Measurements from ENCODE around the gene TCF7L2.
A peak's percentile ranks its signal among the peaks of the same experiment; 100 is the strongest.

The TCF7L2 gene

DNA sequence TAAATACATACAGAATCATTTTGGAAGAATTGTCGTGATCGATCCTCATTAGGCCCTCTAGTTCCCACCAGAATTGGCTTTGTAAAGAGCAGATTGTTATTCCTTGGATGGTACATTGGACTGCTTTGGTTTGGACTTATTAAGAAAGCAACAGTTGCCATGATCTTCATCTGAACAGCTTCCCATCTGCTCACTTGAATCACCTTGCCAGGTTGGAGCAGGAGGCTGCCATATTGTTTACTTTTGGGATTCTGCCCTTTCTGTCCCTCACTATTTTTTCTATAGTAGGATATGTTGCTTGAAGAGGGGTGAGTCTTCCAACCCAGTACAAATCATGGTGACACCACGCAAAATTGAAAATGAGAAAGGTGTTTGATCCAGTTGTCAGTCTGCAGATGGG, 199.6 kb downstream of the TCF7L2 start:
- Histone ChIP-seq H3K4me3 (ENCODE audit: low read length in 2 of 2) (no peak overlapping the region), H3K27me3 (ENCODE audit: control insufficient read depth in 1 of 2, insufficient read depth in 2 of 2, low read length in 2 of 2) (no peaks in the 10 kb centered on the region), H3K9ac (ENCODE audit: low read length in 2 of 2) (no peak overlapping the region), H3K36me3 (ENCODE audit: control insufficient read depth in 2 of 2, insufficient read depth in 2 of 2, low read length in 2 of 2) (peaks cover 51 to 55% of the 10 kb centered on the region in 2 donors), H3K27ac (ENCODE audit: low read length) (no peak overlapping the region), H3K4me1 (ENCODE audit: control insufficient read depth, insufficient read depth, low read length) (no peaks in the 10 kb centered on the region), H3K9me3 (ENCODE audit: control insufficient read depth in 2 of 2, low read length in 2 of 2) (no peaks in the 10 kb centered on the region)

- Histone ChIP-seq H3K36me3 (ENCODE audit: control insufficient read depth in 2 of 2, insufficient read depth in 2 of 2, low read length in 2 of 2) (peaks cover 48 to 60% of the 10 kb centered on the region in 2 donors), H3K27ac (ENCODE audit: low read length) (no peak overlapping the region), H3K9me3 (ENCODE audit: control insufficient read depth in 2 of 2, low read length in 2 of 2) (no peaks in the 10 kb centered on the region), H3K9ac (ENCODE audit: low read length in 2 of 2) (no peak overlapping the region), H3K4me1 (ENCODE audit: control insufficient read depth, insufficient read depth, low read length) (no peaks in the 10 kb centered on the region), H3K27me3 (ENCODE audit: control insufficient read depth in 1 of 2, insufficient read depth in 2 of 2, low read length in 2 of 2) (no peaks in the 10 kb centered on the region), H3K4me3 (ENCODE audit: low read length in 2 of 2) (no peak overlapping the region)
These were observed 201.2 kb downstream of the TCF7L2 start for GRCh38 chr10:113151190-113151666.

GRCh38 chr10:113153493-113154102, 203.6 kb downstream of the TCF7L2 start:
- H3K27ac ChIP-seq (ENCODE audit: low read length): no peak overlapping the region
- no peak overlapping the region for H3K9ac ChIP-seq (ENCODE audit: low read length in 2 of 2)
- H3K4me3 ChIP-seq (ENCODE audit: low read length in 2 of 2): no peak overlapping the region
- no peaks in the 10 kb centered on the region for H3K27me3 ChIP-seq (ENCODE audit: control insufficient read depth in 1 of 2, insufficient read depth in 2 of 2, low read length in 2 of 2)
- H3K36me3 ChIP-seq (ENCODE audit: control insufficient read depth in 2 of 2, insufficient read depth in 2 of 2, low read length in 2 of 2): peaks cover 47 to 58% of the 10 kb centered on the region in 2 donors
- H3K9me3 ChIP-seq (ENCODE audit: control insufficient read depth in 2 of 2, low read length in 2 of 2): no peaks in the 10 kb centered on the region
- peaks cover 4% of the 10 kb centered on the region for H3K4me1 ChIP-seq (ENCODE audit: control insufficient read depth, insufficient read depth, low read length)

GRCh38 chr10:113157441-113157840, 207.4 kb downstream of the TCF7L2 start:
- Histone ChIP-seq H3K4me1 (ENCODE audit: control insufficient read depth, insufficient read depth, low read length) (peaks cover 4% of the 10 kb centered on the region), H3K27me3 (ENCODE audit: control insufficient read depth in 1 of 2, insufficient read depth in 2 of 2, low read length in 2 of 2) (no peaks in the 10 kb centered on the region), H3K36me3 (ENCODE audit: control insufficient read depth in 2 of 2, insufficient read depth in 2 of 2, low read length in 2 of 2) (peaks cover 42 to 50% of the 10 kb centered on the region in 2 donors), H3K9me3 (ENCODE audit: control insufficient read depth in 2 of 2, low read length in 2 of 2) (no peaks in the 10 kb centered on the region), H3K27ac (ENCODE audit: low read length) (no peak overlapping the region), H3K9ac (ENCODE audit: low read length in 2 of 2) (no peak overlapping the region), H3K4me3 (ENCODE audit: low read length in 2 of 2) (no peak overlapping the region)

DNA sequence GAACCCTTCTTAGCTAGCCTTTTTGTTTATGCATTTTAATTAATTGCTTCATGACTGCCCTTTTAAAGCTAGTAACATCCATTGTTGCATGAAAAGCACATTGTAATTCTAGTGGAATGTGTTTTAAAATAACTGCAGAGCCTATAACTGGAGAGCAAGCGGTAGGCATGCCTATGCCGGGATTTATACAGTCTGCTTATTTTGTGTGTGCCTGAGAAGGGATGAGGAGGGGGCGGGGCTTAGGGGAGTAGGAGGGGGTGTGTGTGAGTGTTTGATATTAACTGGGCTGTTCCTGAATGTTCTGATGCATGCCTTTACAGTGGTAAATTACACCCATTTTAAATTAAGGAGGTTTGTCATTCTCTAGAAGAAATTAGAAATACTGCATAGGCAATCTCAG, 208.1 kb downstream of the TCF7L2 start:
- Histone ChIP-seq H3K27me3 (ENCODE audit: control insufficient read depth in 1 of 2, insufficient read depth in 2 of 2, low read length in 2 of 2) (no peaks in the 10 kb centered on the region), H3K36me3 (ENCODE audit: control insufficient read depth in 2 of 2, insufficient read depth in 2 of 2, low read length in 2 of 2) (peaks cover 35 to 45% of the 10 kb centered on the region in 2 donors), H3K4me1 (ENCODE audit: control insufficient read depth, insufficient read depth, low read length) (peaks cover 11% of the 10 kb centered on the region), H3K9me3 (ENCODE audit: control insufficient read depth in 2 of 2, low read length in 2 of 2) (no peaks in the 10 kb centered on the region), H3K27ac (ENCODE audit: low read length) (peak overlapping the region; percentile 11), H3K4me3 (ENCODE audit: low read length in 2 of 2) (no peak overlapping the region), H3K9ac (ENCODE audit: low read length in 2 of 2) (no peak overlapping the region)

DNA sequence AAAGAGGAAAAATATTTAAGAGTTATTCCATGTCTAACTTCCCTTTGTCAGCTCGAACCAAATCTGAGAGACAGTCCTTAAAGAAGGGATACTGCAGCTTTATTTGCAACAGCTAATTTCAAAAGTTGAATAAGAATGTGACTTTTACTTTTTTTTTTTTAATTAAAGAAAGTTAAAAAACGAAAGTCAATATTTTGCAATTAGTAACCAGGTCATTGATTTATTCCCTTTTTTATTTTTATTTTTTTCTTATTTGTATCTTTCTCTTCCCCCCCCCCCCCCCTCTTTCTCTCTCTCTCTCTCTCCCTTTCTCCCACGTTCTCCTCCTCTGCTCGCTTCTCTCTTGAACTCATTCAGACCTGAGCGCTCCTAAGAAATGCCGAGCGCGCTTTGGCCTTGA, 209.5 kb downstream of the TCF7L2 start:
- Histone ChIP-seq H3K9me3 (ENCODE audit: control insufficient read depth in 2 of 2, low read length in 2 of 2) (no peaks in the 10 kb centered on the region), H3K27me3 (ENCODE audit: control insufficient read depth in 1 of 2, insufficient read depth in 2 of 2, low read length in 2 of 2) (no peaks in the 10 kb centered on the region), H3K4me3 (ENCODE audit: low read length in 2 of 2) (no peak overlapping the region), H3K36me3 (ENCODE audit: control insufficient read depth in 2 of 2, insufficient read depth in 2 of 2, low read length in 2 of 2) (peaks cover 24 to 32% of the 10 kb centered on the region in 2 donors), H3K4me1 (ENCODE audit: control insufficient read depth, insufficient read depth, low read length) (peaks cover 21% of the 10 kb centered on the region), H3K9ac (ENCODE audit: low read length in 2 of 2) (no peak overlapping the region), H3K27ac (ENCODE audit: low read length) (no peak overlapping the region)

GRCh38 chr10:113160641-113161040, 210.6 kb downstream of the TCF7L2 start:
- Histone ChIP-seq H3K27ac (ENCODE audit: low read length) (no peak overlapping the region), H3K9me3 (ENCODE audit: control insufficient read depth in 2 of 2, low read length in 2 of 2) (no peaks in the 10 kb centered on the region), H3K4me1 (ENCODE audit: control insufficient read depth, insufficient read depth, low read length) (peaks cover 21% of the 10 kb centered on the region), H3K36me3 (ENCODE audit: control insufficient read depth in 2 of 2, insufficient read depth in 2 of 2, low read length in 2 of 2) (peaks cover 21 to 31% of the 10 kb centered on the region in 2 donors), H3K9ac (ENCODE audit: low read length in 2 of 2) (no peak overlapping the region), H3K27me3 (ENCODE audit: control insufficient read depth in 1 of 2, insufficient read depth in 2 of 2, low read length in 2 of 2) (no peaks in the 10 kb centered on the region), H3K4me3 (ENCODE audit: low read length in 2 of 2) (no peak overlapping the region)

DNA sequence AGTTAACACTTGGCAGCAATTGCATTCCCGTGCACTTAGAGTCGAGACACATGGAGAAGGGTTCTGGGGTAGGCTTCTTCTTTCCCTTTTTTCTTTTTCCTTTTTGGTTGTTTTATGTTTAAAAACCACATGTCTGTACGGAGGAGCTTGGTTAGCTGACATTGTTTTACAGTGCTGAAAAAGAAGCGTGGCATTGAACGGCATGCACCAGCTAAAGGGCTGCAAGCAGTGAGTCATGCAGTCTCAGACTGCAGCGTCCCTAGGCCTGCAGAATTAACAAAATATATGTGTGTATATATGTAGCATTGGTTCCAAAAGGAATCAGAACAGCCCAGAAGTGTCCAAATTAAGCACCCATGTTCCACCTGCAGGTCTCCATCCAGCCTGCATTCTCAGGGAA, 211.0 kb downstream of the TCF7L2 start:
- no peaks in the 10 kb centered on the region for H3K9me3 ChIP-seq (ENCODE audit: control insufficient read depth in 2 of 2, low read length in 2 of 2)
- no peak overlapping the region for H3K4me3 ChIP-seq (ENCODE audit: low read length in 2 of 2)
- H3K36me3 ChIP-seq (ENCODE audit: control insufficient read depth in 2 of 2, insufficient read depth in 2 of 2, low read length in 2 of 2): peaks cover 20 to 31% of the 10 kb centered on the region in 2 donors
- H3K9ac ChIP-seq (ENCODE audit: low read length in 2 of 2): no peak overlapping the region
- H3K27me3 ChIP-seq (ENCODE audit: control insufficient read depth in 1 of 2, insufficient read depth in 2 of 2, low read length in 2 of 2): no peaks in the 10 kb centered on the region
- no peak overlapping the region for H3K27ac ChIP-seq (ENCODE audit: low read length)
- H3K4me1 ChIP-seq (ENCODE audit: control insufficient read depth, insufficient read depth, low read length): peaks cover 21% of the 10 kb centered on the region

- peak overlapping the region; percentile 8 for H3K27ac ChIP-seq (ENCODE audit: low read length)
- no peak overlapping the region for H3K4me3 ChIP-seq (ENCODE audit: low read length in 2 of 2)
- H3K9me3 ChIP-seq (ENCODE audit: control insufficient read depth in 2 of 2, low read length in 2 of 2): no peaks in the 10 kb centered on the region
- no peak overlapping the region for H3K9ac ChIP-seq (ENCODE audit: low read length in 2 of 2)
- peaks cover 17% of the 10 kb centered on the region for H3K4me1 ChIP-seq (ENCODE audit: control insufficient read depth, insufficient read depth, low read length)
- peaks cover 15 to 23% of the 10 kb centered on the region in 2 donors for H3K36me3 ChIP-seq (ENCODE audit: control insufficient read depth in 2 of 2, insufficient read depth in 2 of 2, low read length in 2 of 2)
- no peaks in the 10 kb centered on the region for H3K27me3 ChIP-seq (ENCODE audit: control insufficient read depth in 1 of 2, insufficient read depth in 2 of 2, low read length in 2 of 2)
These were observed 212.9 kb downstream of the TCF7L2 start for GRCh38 chr10:113162960-113163359.

DNA sequence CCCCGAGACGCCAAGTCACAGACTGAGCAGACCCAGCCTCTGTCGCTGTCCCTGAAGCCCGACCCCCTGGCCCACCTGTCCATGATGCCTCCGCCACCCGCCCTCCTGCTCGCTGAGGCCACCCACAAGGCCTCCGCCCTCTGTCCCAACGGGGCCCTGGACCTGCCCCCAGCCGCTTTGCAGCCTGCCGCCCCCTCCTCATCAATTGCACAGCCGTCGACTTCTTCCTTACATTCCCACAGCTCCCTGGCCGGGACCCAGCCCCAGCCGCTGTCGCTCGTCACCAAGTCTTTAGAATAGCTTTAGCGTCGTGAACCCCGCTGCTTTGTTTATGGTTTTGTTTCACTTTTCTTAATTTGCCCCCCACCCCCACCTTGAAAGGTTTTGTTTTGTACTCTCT, 215.6 kb downstream of the TCF7L2 start:
- no peaks in the 10 kb centered on the region for H3K9me3 ChIP-seq (ENCODE audit: control insufficient read depth in 2 of 2, low read length in 2 of 2)
- H3K9ac ChIP-seq (ENCODE audit: low read length in 2 of 2): no peak overlapping the region
- no peaks in the 10 kb centered on the region for H3K27me3 ChIP-seq (ENCODE audit: control insufficient read depth in 1 of 2, insufficient read depth in 2 of 2, low read length in 2 of 2)
- H3K4me3 ChIP-seq (ENCODE audit: low read length in 2 of 2): no peak overlapping the region
- peaks cover 17% of the 10 kb centered on the region for H3K4me1 ChIP-seq (ENCODE audit: control insufficient read depth, insufficient read depth, low read length)
- H3K27ac ChIP-seq (ENCODE audit: low read length): no peak overlapping the region
- H3K36me3 ChIP-seq (ENCODE audit: control insufficient read depth in 2 of 2, insufficient read depth in 2 of 2, low read length in 2 of 2): peaks cover 8 to 24% of the 10 kb centered on the region in 2 donors

DNA sequence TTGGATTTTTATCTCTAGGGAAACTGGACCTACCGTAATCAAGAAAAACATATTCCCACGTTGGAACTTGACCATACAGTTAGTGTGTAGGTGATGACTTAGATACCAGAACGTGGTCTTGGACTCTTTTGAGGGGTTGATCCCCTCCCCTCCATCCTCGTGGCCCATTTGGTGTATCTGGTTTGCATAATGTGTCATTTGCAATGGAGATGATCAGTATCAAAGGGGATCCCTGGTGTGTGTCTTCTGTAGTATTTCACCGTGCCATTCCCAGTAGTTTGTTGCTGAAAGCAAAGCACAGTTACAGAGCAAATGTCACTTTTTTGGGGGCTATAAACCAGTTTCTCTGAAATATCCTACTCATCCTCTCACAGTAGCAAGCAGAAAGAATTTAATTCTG, 217.7 kb downstream of the TCF7L2 start:
- no peaks in the 10 kb centered on the region for H3K9me3 ChIP-seq (ENCODE audit: control insufficient read depth in 2 of 2, low read length in 2 of 2)
- no peak overlapping the region for H3K27ac ChIP-seq (ENCODE audit: low read length)
- no peak overlapping the region for H3K4me3 ChIP-seq (ENCODE audit: low read length in 2 of 2)
- no peaks in the 10 kb centered on the region for H3K27me3 ChIP-seq (ENCODE audit: control insufficient read depth in 1 of 2, insufficient read depth in 2 of 2, low read length in 2 of 2)
- H3K9ac ChIP-seq (ENCODE audit: low read length in 2 of 2): no peak overlapping the region
- peaks cover 0 to 11% of the 10 kb centered on the region in 2 donors for H3K36me3 ChIP-seq (ENCODE audit: control insufficient read depth in 2 of 2, insufficient read depth in 2 of 2, low read length in 2 of 2)
- H3K4me1 ChIP-seq (ENCODE audit: control insufficient read depth, insufficient read depth, low read length): peaks cover 15% of the 10 kb centered on the region
